Gastroesophageal sphincter (tissue), 4 donors: ENCODE data around the gene ACAP3. TPM values are rescaled to one million over a fixed set of nuclear protein-coding genes. Genes with fewer than 3 reads are reported as not detected.

Experiments used
- ATAC-seq: fragments of 150-250 bp; one replicate; pipeline ENCODE4 v1.9.1; 2016; ENCODE audit warnings: mild to moderate bottlenecking, moderate library complexity
- H3K27ac ChIP-seq, 4 donors: fragments of 200-600 bp; sonication (generic) in 3 of 4; 1 replicate in 3 of 4; 2 replicates in 1 of 4; pipeline ENCODE4 v1.5.1; 2016 to 2019
- H3K27me3 ChIP-seq: fragments of 200-600 bp; sonication (generic); one replicate; pipeline ENCODE4 v1.5.1; 2019
- H3K36me3 ChIP-seq, 2 donors: fragments of 200-600 bp; sonication (generic); one replicate each; pipeline ENCODE4 v1.5.1; 2019; ENCODE audit warnings: control low read depth in 1 of 2
- H3K4me1 ChIP-seq, 3 donors: fragments of 200-600 bp; sonication (generic); 1 replicate in 2 of 3; 2 replicates in 1 of 3; pipeline ENCODE4 v1.5.1; 2016 to 2019; ENCODE audit warnings: control low read depth in 2 of 3
- H3K4me3 ChIP-seq, 2 donors: fragments of 200-600 bp; sonication (generic); one replicate each; pipeline ENCODE4 v1.5.1; 2019; ENCODE audit warnings: mild to moderate bottlenecking in 1 of 2, moderate library complexity in 1 of 2
- H3K9me3 ChIP-seq, 3 donors: fragments of 200-600 bp; sonication (generic); one replicate each; pipeline ENCODE4 v1.5.1; 2017 to 2019; ENCODE audit warnings: control low read depth in 2 of 3
- CTCF ChIP-seq, 4 experiments: fragments of 200-600 bp in 2 of 4; fragments of 450-650 bp in 2 of 4; sonication (generic) in 1 of 4; IDR thresholded peaks; one replicate each; pipeline ENCODE4 v1.5.1; 2017 to 2019; ENCODE audit warnings: antibody characterized with exemption in 4 of 4, mild to moderate bottlenecking in 2 of 4, moderate library complexity in 2 of 4
- EP300 ChIP-seq: sonication (generic); formaldehyde crosslinking; IDR thresholded peaks from one replicate; pipeline ENCODE4 v1.6.1; 2017; ENCODE audit warnings: antibody characterized with exemption, mild to moderate bottlenecking
- POLR2A ChIP-seq, 2 donors: fragments of 450-650 bp; IDR thresholded peaks; one replicate each; pipeline ENCODE4 v1.6.1; 2017; ENCODE audit warnings: antibody characterized with exemption in 2 of 2, mild to moderate bottlenecking in 2 of 2, moderate library complexity in 1 of 2
- POLR2AphosphoS5 ChIP-seq: sonication (generic); formaldehyde crosslinking; IDR thresholded peaks from one replicate; pipeline ENCODE4 v1.6.1; 2017; ENCODE audit warnings: antibody characterized with exemption
- WGBS, 2 donors: methylation state at CpG; one replicate each; pipeline ENCODE4 v1.1.5; 2018; ENCODE audit warnings: low coverage in 1 of 2; 5-methylcytosine and 5-hydroxymethylcytosine counted together
- total RNA-seq, 4 donors: library from RNA; depleted of rRNA; stranded (reverse); fragments of >200 nt; gene quantifications; one replicate each; pipeline ENCODE4 v1.1.0, GENCODE V29; 2016

ACAP3 gene
- total RNA-seq, 4 donors from 2014 or later: 35.6 to 74.7 (median 50.2) TPM

GRCh38 chr1:1262758-1263157, 45.0 kb downstream of the ACAP3 start:
- no peak overlapping the region for H3K27ac ChIP-seq
- H3K9me3 ChIP-seq: no peaks in the 10 kb centered on the region
- H3K4me3 ChIP-seq: no peak overlapping the region
- no peak for TF ChIP-seq POLR2A (IDR thresholded peaks at IDR 0.05)
- no peak for TF ChIP-seq POLR2AphosphoS5
- TF ChIP-seq EP300: no peak
- TF ChIP-seq CTCF (IDR thresholded peaks at IDR 0.05): no peak
- H3K27me3 ChIP-seq: no peaks in the 10 kb centered on the region
- WGBS, 2 donors: 69% methylated on average over 3 of the region's 8 CpGs; no CpG with 5 or more reads in 1 of the 2 donors
- peaks cover 0 to 2% (median 0%) of the 10 kb centered on the region in 3 donors for H3K4me1 ChIP-seq
- ATAC-seq: no peak
- peaks cover 0 to 98% of the 10 kb centered on the region in 2 donors for H3K36me3 ChIP-seq

GRCh38 chr1:1262071-1262470, 45.7 kb downstream of the ACAP3 start:
- no peak overlapping the region for H3K4me3 ChIP-seq
- no peak for ATAC-seq
- H3K4me1 ChIP-seq: no peaks in the 10 kb centered on the region
- H3K9me3 ChIP-seq: no peaks in the 10 kb centered on the region
- H3K27ac ChIP-seq: no peak overlapping the region
- WGBS, 2 donors: 89 to 96% methylated on average over 5 to 9 of the region's 17 CpGs
- TF ChIP-seq EP300 (no peak), CTCF (IDR thresholded peaks at IDR 0.05) (no peak)
- peaks cover 0 to 97% of the 10 kb centered on the region in 2 donors for H3K36me3 ChIP-seq
- no peaks in the 10 kb centered on the region for H3K27me3 ChIP-seq

- Histone ChIP-seq H3K27ac (no peak overlapping the region), H3K9me3 (no peaks in the 10 kb centered on the region), H3K4me1 (no peaks in the 10 kb centered on the region), H3K36me3 (peaks cover 0 to 97% of the 10 kb centered on the region in 2 donors), H3K27me3 (no peaks in the 10 kb centered on the region), H3K4me3 (no peak overlapping the region)
- TF ChIP-seq EP300 (no peak), POLR2AphosphoS5 (no peak), CTCF (IDR thresholded peaks at IDR 0.05) (no peak), POLR2A (IDR thresholded peaks at IDR 0.05) (no peak)
- WGBS, 2 donors: 55 to 68% methylated on average over 7 to 9 of the region's 16 CpGs
- no peak for ATAC-seq
Measured at GRCh38 chr1:1260843-1261560, 46.7 kb downstream of the ACAP3 start.

GRCh38 chr1:1259951-1260600, 47.7 kb downstream of the ACAP3 start:
- Histone ChIP-seq H3K27ac (no peak overlapping the region), H3K4me1 (no peaks in the 10 kb centered on the region), H3K27me3 (no peaks in the 10 kb centered on the region), H3K9me3 (no peaks in the 10 kb centered on the region), H3K4me3 (no peak overlapping the region), H3K36me3 (peaks cover 0 to 98% of the 10 kb centered on the region in 2 donors)
- TF ChIP-seq CTCF (IDR thresholded peaks at IDR 0.05): no peak
- TF ChIP-seq POLR2A (IDR thresholded peaks at IDR 0.05): no peak
- no peak for TF ChIP-seq EP300
- TF ChIP-seq POLR2AphosphoS5: no peak
- 20 to 78% methylated on average over 1 to 6 of the region's 26 CpGs for WGBS, 2 donors
- ATAC-seq: no peak

GRCh38 chr1:1259540-1259939, 48.2 kb downstream of the ACAP3 start:
- Histone ChIP-seq H3K4me1 (no peaks in the 10 kb centered on the region), H3K9me3 (no peaks in the 10 kb centered on the region), H3K27me3 (no peaks in the 10 kb centered on the region), H3K4me3 (no peak overlapping the region), H3K36me3 (peaks cover 0 to 98% of the 10 kb centered on the region in 2 donors), H3K27ac (no peak overlapping the region)
- TF ChIP-seq EP300 (no peak), CTCF (IDR thresholded peaks at IDR 0.05) (no peak), POLR2A (IDR thresholded peaks at IDR 0.05) (no peak)
- ATAC-seq: no peak
- 100% methylated on average over 2 of the region's 18 CpGs; no CpG with 5 or more reads in 1 of the 2 donors for WGBS, 2 donors
